GM19193 (cell line): ENCODE data around the gene PRKG2.

Experiments used
- POLR2A ChIP-seq: IDR thresholded peaks from 4 replicates; pipeline ENCODE4 v1.6.1; 2011; ENCODE audit not compliant: insufficient read depth, insufficient read length; ENCODE audit errors: extremely low read depth

The PRKG2 gene

GRCh38 chr4:81149976-81150375 is 65.0 kb downstream of the PRKG2 start:
- no peak for TF ChIP-seq POLR2A

GRCh38 chr4:81148576-81148975 is 66.4 kb downstream of the PRKG2 start:
- TF ChIP-seq POLR2A: no peak

GRCh38 chr4:81146466-81146865 is 68.6 kb downstream of the PRKG2 start:
- no peak for TF ChIP-seq POLR2A

- TF ChIP-seq POLR2A: no peak
Measured at GRCh38 chr4:81143183-81143582, 71.8 kb downstream of the PRKG2 start.

- TF ChIP-seq POLR2A: no peak
Measured at GRCh38 chr4:81142744-81143143, 72.3 kb downstream of the PRKG2 start.

GRCh38 chr4:81137894-81138293 is 77.1 kb downstream of the PRKG2 start:
- no peak for TF ChIP-seq POLR2A

GRCh38 chr4:81137446-81137845 is 77.6 kb downstream of the PRKG2 start:
- TF ChIP-seq POLR2A: no peak

- TF ChIP-seq POLR2A: no peak
Measured at GRCh38 chr4:81136161-81136905, 78.7 kb downstream of the PRKG2 start.

- no peak for TF ChIP-seq POLR2A
Measured at GRCh38 chr4:81135501-81135900, 79.5 kb downstream of the PRKG2 start.

- TF ChIP-seq POLR2A: no peak
Measured at GRCh38 chr4:81131563-81131962, 83.5 kb downstream of the PRKG2 start.

- TF ChIP-seq POLR2A: no peak
Measured at GRCh38 chr4:81131066-81131465, 84.0 kb downstream of the PRKG2 start.

GRCh38 chr4:81130569-81130968 is 84.5 kb downstream of the PRKG2 start:
- TF ChIP-seq POLR2A: no peak

- no peak for TF ChIP-seq POLR2A
Measured at GRCh38 chr4:81120055-81120454, 95.0 kb downstream of the PRKG2 start.

- no peak for TF ChIP-seq POLR2A
Measured at GRCh38 chr4:81118086-81118485, 96.9 kb downstream of the PRKG2 start.

- no peak for TF ChIP-seq POLR2A
Measured at GRCh38 chr4:81116566-81116965, 98.5 kb downstream of the PRKG2 start.

GRCh38 chr4:81113024-81113423 is 102.0 kb downstream of the PRKG2 start:
- TF ChIP-seq POLR2A: no peak

GRCh38 chr4:81109356-81109755 is 105.7 kb downstream of the PRKG2 start:
- no peak for TF ChIP-seq POLR2A
